HG02763 (cell line): ENCODE data around the gene PTPN1.
"Not testable (repeated sequence)": the region's sequence is repeated elsewhere in the genome, so short reads cannot be mapped to it uniquely, and the experiment has no call there.

Experiments used
- ATAC-seq: cut with Tn5 transposase; IDR thresholded peaks from one replicate; pipeline ENCODE4 v1.9.1; 2021; ENCODE audit warnings: mild to moderate bottlenecking, moderate library complexity; ENCODE audit not compliant: unreplicated experiment

The PTPN1 gene

DNA sequence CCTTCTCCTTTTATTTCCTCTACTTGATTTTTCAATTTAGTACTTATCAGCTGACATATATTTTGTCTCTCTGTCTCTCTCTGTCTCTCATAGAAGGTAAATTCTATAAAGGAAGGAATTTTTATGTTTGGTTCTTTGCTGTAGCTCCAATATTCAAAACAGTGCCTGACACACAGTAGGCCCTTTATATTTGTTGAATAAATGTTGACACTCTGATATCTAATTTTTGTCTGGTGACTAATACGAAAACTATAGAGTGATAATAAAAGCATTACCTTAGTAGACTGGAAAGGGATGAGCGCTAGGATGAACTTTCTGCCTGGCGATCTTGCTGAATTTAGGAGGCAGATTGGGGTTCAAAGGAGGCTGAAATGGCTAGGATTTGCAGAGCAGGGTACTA, 42.8 kb downstream of the PTPN1 start:
- no peak for ATAC-seq

DNA sequence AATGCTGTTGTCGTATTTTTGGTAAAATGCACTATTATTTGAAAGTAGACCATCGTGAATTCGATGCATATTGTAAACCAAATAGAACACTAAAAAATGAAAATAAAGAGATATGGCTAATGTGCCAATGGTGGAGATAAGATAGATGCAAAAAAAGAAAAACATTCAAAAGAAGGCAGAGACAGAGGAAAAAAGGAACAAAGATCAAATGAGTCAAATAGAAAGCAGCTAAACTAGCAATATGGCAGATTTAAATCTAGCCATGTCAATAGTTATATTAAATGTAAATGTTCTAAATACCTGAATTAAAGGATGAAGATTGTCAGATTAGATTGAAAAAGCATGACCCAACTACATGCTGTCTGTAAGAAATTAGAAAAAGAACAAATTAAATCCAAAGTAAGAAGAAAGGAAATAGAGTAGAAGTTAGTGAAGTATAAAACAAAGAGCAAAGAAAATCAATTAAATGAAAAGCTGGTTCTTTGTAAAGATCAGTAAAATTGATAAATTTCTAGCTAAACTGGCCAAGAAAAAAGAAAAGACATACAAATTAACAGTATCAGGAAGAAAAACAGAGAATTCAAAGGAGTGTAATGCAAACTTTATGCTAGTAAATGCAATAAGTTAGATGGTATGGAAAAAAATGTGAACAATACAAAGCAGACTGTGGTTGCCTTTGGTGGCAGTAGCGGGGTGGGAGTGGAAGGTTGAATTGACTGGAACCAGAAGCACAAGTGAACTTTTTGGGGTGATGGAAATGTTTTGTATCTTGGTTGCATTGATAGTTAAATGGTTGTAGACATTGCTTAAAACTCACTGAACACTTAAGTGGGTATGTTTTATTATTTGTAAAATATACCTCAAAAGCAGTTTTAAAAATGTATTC, 44.8 kb downstream of the PTPN1 start:
- ATAC-seq, result no peak

DNA sequence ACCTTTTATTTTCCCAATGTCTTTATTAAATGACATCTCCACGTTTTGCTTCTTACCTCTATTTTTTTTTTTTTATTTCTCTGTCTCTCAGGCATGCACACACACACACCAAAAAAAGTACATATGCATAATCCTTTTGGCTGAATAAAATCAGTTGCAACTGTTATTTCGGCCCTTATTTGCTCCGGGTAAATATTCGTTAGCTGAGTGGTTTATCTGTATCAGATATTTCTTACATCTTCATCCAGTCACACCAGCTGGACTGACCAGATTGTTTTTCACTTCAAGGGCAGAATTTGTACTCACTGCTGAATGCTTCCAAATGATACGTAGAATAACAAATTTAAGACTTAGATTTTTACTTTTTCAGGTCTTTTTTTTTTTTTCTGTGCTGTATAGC, 45.5 kb downstream of the PTPN1 start:
- ATAC-seq, result no peak

DNA sequence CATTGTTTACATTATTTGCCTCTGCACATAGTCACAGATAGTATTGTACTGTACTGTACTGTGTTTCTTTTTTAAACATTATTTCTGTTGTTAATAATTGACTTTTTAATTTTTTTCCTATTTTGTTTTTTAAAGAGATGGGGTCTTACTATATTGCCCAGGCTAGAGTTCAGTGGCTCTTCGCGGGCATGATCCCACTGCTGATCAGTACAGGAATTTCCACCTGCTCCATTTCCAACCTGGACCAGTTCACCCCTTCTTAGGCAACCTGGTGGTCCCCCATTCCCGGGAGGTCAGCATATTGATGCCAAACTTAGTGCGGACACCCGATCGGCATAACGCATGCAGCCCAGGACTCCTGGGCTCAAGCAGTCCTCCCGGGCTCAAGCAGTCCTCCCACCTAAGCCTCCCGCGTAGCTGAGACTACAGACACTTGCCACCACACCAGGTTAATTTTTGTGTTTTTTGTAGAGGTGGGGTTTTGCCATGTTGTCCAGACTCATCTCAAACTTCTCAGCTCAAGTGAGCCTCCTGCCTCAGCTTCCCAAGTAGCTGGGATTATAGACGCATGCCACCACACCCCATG, 47.5 kb downstream of the PTPN1 start:
- no peak for ATAC-seq

DNA sequence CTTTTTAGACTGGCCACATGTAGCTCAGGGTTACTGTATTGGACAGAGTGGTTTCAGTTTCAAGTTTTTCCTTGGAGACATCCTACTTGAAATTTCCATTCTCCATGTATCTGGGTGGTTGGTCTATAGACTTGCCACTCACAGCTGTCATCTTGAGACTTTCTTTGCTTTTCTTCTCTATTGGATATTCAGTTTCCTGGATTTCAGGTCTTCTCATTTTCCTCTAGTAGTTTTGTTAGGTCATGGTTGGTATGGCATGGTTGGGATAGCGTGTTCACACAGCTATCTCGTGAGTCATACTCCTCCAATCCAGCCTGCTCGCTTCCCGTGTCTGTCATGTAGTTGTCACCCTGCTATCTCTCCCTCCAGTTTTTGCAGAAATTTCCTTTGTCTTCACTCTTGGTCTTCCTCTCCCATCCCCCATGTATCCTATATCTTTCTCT, 48.3 kb downstream of the PTPN1 start:
- ATAC-seq, result no peak

DNA sequence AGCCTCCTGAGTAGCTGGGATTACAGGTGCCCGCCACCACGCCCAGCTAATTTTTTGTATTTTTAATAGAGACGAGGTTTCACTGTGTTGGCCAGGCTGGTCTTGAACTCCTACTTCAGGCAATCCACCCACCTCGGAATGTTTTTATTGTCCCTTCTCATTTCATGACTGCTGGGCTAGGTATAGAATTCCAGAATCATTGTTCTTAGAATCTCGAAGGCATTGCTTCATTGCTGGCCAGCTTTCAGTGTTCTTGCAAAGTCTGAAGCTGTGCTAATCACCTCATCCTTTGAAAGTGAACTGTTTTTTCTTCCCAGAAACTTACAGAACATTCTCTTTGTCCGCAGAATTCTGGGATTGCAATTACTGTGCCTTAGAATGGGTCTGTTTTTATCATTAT, 49.0 kb downstream of the PTPN1 start:
- ATAC-seq, result no peak

DNA sequence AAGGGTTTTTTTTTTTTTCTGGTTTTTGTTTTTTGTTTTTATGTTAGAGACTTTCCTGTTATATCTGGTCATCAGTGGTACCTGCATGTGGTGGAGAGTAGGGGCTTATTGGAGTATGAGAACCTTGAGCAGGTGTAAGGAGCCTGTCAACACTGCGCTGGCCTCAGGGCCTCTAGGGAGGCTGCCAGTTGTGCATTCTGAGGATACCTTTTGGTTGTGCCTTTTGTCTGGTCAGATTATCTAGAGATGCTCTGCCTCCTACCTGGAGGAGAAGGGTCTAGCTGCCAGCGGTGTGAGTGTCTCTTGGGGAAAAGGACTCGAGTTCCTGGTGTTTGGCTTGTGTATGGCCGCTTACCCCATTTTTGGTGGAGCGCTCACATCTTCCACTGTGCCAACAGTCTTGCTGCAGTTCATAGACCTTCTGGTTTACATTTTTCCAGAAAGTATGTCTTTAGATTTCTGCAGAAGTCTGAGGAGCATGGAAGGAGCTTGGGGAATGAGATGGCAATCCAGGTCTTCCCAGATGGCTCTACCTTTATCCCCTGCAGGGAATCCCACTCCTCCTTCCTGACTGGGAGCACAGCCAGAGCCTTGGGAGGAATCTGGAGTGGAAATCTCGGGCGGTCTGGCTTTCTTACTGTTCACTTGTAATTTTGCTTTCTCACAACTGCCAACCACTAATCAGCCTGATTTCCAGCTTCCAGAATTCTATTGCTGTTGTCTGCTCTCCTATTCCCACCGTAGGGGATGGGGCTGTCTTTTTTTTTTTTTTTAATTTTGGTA, 49.9 kb downstream of the PTPN1 start:
- ATAC-seq, result no peak

DNA sequence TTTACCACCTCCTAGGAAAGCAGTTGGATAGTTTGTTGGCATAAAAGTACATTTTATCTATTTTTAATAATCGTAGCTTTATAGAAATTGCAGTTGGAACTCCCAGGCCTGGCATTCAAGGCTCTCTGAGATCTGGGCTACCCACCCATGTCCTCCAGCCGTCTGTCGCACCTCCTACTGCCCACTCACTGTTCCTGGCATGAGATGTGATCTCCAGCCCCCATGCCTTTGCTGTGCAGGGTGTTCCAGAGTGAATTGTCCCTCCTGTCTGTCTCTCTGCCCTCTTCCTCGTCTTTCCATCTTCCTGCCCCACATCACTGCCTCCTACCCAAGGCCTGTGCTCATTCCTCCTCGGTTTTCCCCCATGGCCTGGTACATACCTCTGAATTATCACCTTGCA, 50.7 kb downstream of the PTPN1 start:
- ATAC-seq, result no peak

DNA sequence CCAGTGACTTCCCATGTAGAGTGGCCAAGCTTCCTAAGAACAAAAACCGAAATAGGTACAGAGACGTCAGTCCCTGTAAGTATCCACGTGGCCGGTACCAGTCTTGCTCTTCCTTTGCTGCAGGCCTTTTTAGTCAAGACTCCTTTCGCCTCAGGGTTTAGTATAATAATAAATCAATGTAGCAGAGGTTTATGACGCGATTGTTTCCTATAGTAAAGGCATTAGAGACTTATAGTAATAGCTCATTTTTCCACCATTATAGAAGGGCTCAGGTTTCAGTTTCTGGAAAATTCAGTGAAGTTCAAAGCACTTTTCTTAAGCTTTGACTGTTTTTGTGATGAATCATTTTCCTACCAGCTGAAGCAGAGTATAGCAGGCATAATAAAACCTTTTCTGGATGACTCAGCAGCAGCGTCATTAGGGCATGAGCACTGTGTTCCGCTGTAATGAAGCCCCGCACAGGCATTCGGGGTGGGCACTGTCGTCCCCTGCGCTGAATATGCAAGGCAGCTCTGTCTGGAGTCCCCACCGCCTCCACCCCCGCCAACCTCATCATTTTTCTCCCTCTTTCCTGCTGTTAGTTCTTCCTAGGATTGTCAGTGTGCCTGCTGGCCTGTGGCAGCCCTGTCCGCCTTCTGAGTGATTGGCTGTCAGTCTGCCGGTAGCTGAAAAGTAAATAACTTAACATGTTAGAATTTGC, 51.3 kb downstream of the PTPN1 start:
- no peak for ATAC-seq

DNA sequence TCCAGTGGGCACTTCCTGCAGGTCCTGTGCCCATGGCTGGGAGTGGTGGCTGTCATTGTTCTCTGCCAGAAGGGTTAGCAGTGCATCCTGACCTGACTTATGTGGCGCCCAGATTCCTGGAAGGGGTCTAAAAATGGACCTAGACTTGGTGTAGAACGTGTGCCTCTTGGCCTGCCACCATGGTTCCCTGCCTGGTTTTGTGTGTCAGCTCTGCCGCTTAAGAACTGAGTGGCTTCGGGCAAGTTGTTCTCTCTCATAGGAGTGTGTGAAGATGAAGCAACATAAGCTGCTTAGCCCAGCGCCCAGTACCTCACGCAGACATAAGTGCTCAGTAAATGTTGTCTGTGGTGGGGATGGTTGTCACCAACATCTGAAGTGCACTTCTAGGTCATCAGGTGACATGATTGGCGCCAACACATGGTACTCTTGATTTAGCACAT, 52.1 kb downstream of the PTPN1 start:
- ATAC-seq, result no peak

DNA sequence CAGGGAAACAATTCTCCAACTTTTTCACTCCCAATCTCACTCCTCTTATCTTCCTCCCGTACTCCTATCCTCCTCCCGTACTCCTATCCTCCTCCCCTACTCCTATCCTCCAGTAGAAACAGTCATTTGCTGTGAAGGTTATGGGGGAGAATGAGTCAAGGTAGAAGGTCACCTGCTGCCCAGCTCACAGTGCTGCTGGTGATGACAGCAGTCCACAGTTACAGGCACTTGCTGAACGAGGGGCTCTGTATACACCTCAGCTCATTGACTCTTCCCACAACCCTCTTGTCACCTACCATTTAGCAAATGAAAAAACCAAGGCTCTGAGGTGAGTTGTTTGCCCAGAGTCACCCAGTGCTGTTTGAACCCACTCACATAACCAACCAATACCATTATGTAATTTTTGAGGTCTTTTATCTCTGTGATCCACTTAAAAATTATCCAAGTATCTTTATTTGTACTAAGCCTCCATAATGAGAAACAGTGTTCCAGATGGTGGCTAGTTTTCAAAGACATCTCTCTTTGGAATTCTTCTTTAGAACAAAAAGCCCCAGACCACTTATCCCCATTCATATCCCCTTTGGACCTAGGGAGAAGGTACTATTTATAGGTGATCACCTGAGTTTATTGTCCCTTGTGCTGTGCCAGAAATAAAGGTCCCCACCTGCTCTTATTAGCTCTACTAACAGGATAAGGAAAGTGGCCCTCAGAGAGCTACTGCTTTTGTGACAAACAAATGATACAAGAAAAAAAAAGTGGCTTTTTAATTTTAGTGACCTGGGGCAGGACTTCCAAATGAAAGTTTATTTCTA, 53.2 kb downstream of the PTPN1 start:
- no peak for ATAC-seq

DNA sequence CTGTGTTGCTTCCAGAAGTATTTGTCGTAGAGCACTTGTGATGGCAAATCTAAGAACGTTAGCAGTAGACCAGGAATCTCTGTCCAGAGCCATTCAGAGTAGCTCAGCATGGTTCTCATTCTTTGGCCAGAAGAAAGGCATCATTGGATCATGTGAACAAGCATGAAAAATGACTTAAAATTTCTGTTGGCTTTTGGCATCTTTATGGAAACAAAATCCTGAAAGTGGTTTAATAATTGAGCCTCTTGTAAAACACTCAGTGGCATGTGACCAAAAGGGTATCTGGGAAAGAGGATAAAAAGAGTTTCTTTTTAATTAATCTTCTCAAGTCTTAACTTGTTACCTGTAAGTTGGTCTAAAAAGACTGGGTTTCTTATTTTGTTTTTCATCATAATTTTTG, 55.2 kb downstream of the PTPN1 start:
- no peak for ATAC-seq

DNA sequence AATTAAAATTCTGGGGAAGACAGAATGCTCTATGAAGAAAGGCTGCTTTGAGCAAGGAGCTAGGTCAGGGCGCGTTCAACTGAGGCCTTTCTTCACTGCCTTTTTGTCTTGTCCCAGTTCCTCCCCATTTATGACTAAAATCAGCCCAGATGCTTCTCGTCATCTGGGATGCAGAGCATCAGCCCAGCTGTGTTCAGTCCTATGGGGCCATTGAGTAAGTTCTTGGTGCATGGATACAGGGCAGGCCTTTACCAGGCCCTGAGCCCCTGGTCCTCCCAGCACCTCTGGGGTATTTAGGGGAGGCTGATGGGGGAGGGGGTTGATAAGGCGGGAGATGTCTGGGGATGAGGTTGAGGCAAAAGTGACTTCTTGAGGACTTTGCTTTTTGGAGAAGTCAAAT, 55.7 kb downstream of the PTPN1 start:
- ATAC-seq, result no peak

DNA sequence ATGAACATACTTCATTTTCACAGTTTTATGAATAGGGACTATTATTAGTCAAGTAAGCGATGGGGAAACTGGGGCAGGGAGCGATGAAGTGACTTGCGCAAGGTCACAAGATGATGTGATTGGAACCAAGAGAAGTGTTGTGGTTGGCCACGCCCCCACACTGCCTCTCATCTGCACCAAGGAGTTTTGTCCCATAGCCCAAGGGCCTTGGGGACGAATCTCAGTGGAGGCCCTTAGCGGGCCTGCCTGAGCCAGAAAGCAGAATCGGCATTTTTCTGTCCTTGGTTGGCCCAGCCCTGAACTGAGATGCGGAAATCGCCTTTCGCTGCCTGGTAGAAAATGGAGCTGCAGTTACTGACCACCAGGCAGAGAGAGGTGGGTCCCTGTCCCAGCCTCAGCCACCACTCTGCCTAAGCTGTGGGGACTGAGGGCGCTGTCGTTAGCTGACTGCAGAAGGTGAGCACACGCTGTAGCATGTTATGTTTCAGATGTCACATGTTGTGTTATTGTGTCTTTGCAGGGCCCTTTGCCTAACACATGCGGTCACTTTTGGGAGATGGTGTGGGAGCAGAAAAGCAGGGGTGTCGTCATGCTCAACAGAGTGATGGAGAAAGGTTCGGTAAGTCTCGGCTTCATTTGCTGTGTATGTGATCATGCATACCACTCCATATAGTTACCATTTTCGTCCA, 57.8 kb downstream of the PTPN1 start:
- ATAC-seq, result no peak

DNA sequence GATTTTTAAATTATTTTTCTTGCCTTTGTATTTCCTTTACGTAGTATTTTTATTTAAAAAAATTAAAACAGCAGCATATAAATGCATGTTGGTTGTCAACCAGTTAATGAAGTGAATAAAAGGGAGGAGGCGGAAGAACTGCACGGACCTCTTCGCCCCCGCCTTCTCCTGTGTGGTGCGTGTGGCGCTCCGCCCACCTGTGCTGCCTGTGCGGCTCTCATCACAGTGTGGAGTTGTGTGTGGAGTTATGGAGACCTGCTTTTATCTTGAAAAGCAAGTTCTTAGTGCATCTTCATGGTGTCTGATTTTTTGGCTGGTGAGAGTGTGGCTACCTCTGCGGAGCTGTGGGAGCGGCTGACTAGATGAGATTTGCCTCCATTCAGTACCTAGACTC, 58.4 kb downstream of the PTPN1 start:
- ATAC-seq, result no peak

DNA sequence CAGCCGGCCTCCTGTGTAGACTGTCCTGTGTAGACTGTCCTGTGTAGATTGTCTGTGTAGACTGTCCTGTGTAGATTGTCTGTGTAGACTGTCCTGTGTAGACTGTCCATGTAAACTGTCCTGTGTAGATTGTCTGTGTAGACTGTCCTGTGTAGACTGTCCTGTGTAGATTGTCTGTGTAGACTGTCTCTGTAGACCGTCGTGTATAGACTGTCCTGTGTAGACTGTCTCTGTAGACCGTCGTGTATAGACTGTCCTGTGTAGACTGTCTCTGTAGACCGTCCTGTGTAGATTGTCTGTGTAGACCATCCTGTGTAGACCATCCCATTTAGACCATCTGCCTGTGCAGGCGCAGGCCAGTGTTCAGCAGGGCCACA, 59.3 kb downstream of the PTPN1 start:
- not testable (repeated sequence) for ATAC-seq

DNA sequence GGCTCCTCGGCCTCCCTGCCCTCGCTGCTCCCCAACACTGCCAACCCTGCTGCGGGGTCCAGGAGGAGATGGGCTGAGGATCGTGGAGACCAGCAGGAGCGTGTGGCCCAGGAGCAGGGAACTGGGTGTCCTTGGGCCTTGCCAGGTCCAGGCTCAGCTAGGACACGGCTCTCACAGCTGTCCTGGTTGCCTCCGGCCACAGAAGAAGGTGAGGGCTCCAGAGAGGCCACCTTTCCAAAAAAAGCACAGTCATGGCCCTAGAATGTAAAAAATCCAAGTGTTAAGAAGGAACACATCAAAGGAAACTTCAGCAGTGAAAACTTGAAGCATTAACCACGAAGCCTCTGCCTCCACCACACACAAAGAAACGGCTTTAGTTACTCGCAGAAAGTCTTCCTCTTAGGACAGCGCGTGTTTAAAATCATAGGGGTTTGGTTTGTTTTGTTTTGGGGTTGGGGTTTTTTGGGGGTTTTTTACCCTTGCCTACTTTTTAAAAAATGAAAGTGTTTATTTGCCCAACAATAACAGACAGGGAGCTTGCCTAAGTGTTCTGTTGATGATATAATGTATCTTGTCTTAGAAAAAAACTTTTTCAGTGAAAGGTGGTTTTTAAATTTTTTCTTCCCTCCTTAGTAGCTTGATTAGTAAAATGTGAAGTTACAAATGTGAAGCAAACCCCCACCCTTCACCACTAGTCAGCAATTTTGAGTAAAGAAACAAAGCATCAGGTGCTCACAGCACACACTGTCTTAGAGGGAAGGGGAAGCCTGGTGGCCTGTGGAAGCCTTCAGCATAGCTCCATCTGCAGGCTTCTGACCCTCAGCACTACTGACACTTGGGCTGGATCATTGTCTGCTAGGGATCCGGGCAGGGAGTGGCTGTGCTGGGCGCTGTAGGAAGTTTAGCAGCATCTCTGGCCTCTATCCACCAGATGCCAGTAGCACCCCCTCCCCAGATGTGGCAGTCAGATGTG, 60.0 kb downstream of the PTPN1 start:
- no peak for ATAC-seq

DNA sequence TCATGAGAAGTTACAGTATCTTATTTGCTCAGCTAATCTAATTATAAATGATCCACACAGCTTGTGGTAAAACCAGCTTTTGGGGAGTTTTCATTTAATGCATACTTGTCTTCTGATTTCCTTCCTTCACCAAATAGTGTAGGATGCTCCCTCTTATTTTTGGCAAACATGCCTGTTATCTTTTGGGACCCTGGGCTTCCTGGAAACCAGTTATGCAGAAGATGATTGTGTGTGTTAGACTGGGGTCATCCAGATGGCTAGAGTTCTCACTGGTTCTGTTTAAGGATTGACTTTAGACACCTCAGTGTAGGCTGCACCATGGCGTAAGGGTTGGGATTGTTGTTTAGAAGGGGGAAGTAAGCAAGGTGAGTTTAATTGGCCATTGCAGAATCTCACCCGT, 61.3 kb downstream of the PTPN1 start:
- ATAC-seq, result no peak
